HUES48 (cell line): Measurements from ENCODE around the gene STAC2.

Source experiments
- H3K27ac ChIP-seq: one replicate; pipeline ENCODE4 v1.7.0; 2013; ENCODE audit warnings: low read depth, low read length, inconsistent platforms
- H3K27me3 ChIP-seq: 2 replicates; pipeline ENCODE4 v1.6.1; 2013; ENCODE audit warnings: mild to moderate bottlenecking, low read length; ENCODE audit not compliant: control insufficient read depth, insufficient read depth
- H3K36me3 ChIP-seq: 2 replicates; pipeline ENCODE4 v1.6.1; 2013; ENCODE audit warnings: low read length; ENCODE audit not compliant: control insufficient read depth, insufficient read depth
- H3K4me1 ChIP-seq: 2 replicates; pipeline ENCODE4 v1.6.1; 2013; ENCODE audit warnings: mild to moderate bottlenecking, low read length; ENCODE audit not compliant: control insufficient read depth, insufficient read depth
- H3K4me3 ChIP-seq: 2 replicates; pipeline ENCODE4 v1.5.1; 2013; ENCODE audit warnings: mild to moderate bottlenecking, low read depth, low read length
- H3K9ac ChIP-seq: 2 replicates; pipeline ENCODE4 v1.6.1; 2013; ENCODE audit warnings: mild to moderate bottlenecking, low read depth, low read length, moderate library complexity
- H3K9me3 ChIP-seq: 2 replicates; pipeline ENCODE4 v1.6.1; 2013; ENCODE audit warnings: low read length; ENCODE audit not compliant: control insufficient read depth, insufficient read depth

The STAC2 gene

DNA sequence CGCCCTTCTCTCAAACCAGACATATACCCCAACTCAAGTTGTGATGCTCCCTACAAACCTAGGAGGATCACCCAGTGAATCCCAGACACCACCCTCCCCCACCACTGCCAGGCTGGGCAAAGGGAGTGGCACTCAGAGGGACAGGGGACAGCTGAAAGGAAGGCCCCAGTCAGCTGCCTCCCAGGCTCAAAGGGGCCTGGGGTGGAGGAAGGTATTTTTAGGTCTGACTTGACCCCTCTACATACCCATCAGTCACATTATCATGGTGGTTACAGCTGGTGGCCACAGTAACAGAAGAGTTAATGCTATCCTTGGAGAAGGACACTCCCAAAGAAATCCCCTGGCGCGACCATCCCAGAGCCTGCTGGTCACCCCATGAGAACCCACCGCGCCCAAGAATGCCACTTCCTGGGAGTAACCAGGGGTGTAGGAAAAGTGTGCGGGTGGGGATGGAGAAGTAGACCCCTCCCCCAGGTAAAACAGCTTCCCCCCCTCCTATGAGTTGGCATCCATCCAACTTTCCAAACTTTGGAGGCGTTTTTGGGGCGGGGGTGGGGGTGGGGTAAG lies 29.4 kb downstream of the STAC2 start:
- no peaks in the 10 kb centered on the region for H3K9me3 ChIP-seq
- no peak overlapping the region for H3K9ac ChIP-seq
- peak overlapping the region; percentile 81 for H3K4me3 ChIP-seq
- peaks cover 30% of the 10 kb centered on the region for H3K4me1 ChIP-seq
- peaks cover 35% of the 10 kb centered on the region for H3K36me3 ChIP-seq
- no peaks in the 10 kb centered on the region for H3K27me3 ChIP-seq
- H3K27ac ChIP-seq, result no peak overlapping the region

DNA sequence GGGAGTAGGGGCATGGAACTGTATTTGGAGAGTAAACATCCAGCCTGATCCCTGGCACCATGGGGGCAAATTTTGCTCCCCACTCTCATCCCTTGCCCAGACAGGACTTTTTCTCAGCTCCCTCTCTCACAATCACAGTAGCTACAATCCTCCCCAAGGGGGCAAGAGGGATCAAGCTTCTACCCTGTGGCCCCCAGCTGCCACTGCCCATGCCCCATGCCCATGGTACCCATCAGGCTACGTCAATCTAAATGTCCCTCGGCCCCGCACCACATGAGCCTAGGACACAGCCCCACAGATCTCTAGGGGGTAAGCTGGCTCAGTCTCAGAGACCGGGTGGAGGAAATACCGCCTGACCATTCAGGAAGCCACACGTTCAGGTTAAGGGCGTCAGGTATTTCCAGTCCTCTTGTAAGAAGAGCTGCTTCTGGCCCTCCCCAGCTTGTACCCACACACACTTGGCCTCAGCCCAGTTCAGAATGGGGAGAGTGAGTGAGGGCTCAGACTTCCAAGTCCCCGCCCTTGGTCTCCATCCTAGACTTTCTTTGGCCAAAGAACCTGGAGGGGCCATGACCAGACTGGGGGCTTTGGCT lies 30.1 kb downstream of the STAC2 start:
- Histone ChIP-seq H3K9me3 (no peaks in the 10 kb centered on the region), H3K36me3 (peaks cover 34% of the 10 kb centered on the region), H3K4me1 (peaks cover 25% of the 10 kb centered on the region), H3K27me3 (no peaks in the 10 kb centered on the region), H3K9ac (no peak overlapping the region), H3K4me3 (peak overlapping the region; percentile 81; the same call in 1 of the 2 replicates), H3K27ac (no peak overlapping the region)

GRCh38 chr17:39194985-39195524 lies 30.7 kb downstream of the STAC2 start:
- peaks cover 25% of the 10 kb centered on the region for H3K4me1 ChIP-seq
- peaks cover 41% of the 10 kb centered on the region for H3K36me3 ChIP-seq
- peak overlapping the region; percentile 49 for H3K4me3 ChIP-seq

GRCh38 chr17:39194089-39194984 lies 31.4 kb downstream of the STAC2 start:
- H3K4me1 ChIP-seq, result peaks cover 25% of the 10 kb centered on the region
- H3K36me3 ChIP-seq, result peaks cover 42% of the 10 kb centered on the region
- peak overlapping the region; percentile 49 for H3K4me3 ChIP-seq
- H3K27ac ChIP-seq, result peak overlapping the region; percentile 66
- H3K9me3 ChIP-seq, result no peaks in the 10 kb centered on the region
- H3K9ac ChIP-seq, result no peak overlapping the region
- no peaks in the 10 kb centered on the region for H3K27me3 ChIP-seq

More at GRCh38 chr17:39194985-39195524, 30.7 kb downstream of the STAC2 start:
- Histone ChIP-seq H3K9me3 (no peaks in the 10 kb centered on the region), H3K9ac (no peak overlapping the region), H3K27me3 (no peaks in the 10 kb centered on the region), H3K27ac (peak overlapping the region; percentile 66)

DNA sequence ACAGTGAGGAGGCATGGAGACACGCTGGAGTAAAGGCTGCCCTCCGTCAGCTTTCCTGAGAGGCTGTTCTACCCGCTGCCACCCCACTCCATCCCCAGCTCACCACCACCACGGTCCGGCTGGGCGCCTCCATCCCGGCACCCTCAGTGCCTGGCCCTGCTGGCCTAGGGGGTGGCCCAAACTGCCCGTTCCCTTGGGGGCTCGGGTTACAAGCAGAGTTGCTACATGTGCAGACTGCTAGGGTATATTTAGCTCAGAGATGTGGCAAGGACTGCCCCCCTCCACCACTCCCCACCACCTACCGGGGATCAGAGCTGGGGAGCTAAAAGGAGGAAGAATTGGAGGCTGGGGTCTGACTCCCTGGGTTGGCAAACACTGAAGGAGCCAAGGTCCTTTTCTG lies 32.4 kb downstream of the STAC2 start:
- H3K36me3 ChIP-seq, result peaks cover 46% of the 10 kb centered on the region
- H3K4me1 ChIP-seq, result peaks cover 24% of the 10 kb centered on the region
- no peaks in the 10 kb centered on the region for H3K27me3 ChIP-seq
- no peak overlapping the region for H3K9ac ChIP-seq
- H3K9me3 ChIP-seq, result no peaks in the 10 kb centered on the region
- H3K27ac ChIP-seq, result no peak overlapping the region
- no peak overlapping the region for H3K4me3 ChIP-seq

- H3K36me3 ChIP-seq, result peaks cover 50% of the 10 kb centered on the region
Measured at GRCh38 chr17:39192901-39193300, 32.8 kb downstream of the STAC2 start.

GRCh38 chr17:39191750-39192510 lies 33.8 kb downstream of the STAC2 start:
- Histone ChIP-seq H3K9me3 (no peaks in the 10 kb centered on the region), H3K4me1 (peaks cover 18% of the 10 kb centered on the region), H3K36me3 (peaks cover 60% of the 10 kb centered on the region), H3K27me3 (no peaks in the 10 kb centered on the region), H3K4me3 (no peak overlapping the region), H3K27ac (no peak overlapping the region), H3K9ac (no peak overlapping the region)

More at GRCh38 chr17:39192901-39193300, 32.8 kb downstream of the STAC2 start:
- Histone ChIP-seq H3K27ac (no peak overlapping the region), H3K27me3 (no peaks in the 10 kb centered on the region), H3K9ac (no peak overlapping the region), H3K4me3 (no peak overlapping the region), H3K9me3 (no peaks in the 10 kb centered on the region), H3K4me1 (peaks cover 20% of the 10 kb centered on the region)

DNA sequence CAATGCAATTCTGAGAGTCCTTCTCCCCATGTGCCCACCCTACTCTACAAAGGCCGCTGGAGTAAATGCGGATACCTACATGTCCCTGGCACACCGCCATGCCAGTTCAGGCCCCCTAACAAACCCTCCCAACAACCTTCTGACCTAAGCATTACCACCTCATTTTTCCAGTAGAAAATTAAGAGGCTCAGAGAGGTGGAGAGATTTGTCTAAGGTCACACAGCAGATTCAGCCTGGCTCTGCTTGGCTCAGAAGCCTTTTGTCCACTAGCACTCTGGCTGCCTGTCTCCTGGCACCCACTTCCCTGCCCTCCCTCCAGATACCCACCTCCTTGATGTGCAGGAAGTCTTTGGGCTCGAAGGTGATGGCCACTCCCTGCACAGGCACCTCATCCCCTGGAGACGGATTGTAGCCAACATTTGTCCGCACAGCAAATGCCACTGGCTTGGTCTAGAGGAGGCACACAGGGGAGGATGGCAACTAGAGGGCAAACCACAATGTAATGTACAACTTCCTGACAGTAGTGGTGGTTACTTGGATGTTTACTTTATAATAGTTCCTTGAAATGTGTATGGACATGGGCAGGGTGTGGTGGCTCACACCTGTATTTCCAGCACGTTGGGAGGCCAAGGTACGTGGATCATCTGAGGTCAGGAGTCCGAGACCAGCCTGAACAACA lies 38.5 kb downstream of the STAC2 start:
- no peak overlapping the region for H3K4me3 ChIP-seq
- H3K36me3 ChIP-seq, result peaks cover 84% of the 10 kb centered on the region
- H3K9ac ChIP-seq, result no peak overlapping the region

GRCh38 chr17:39186481-39187002 lies 39.2 kb downstream of the STAC2 start:
- Histone ChIP-seq H3K27ac (no peak overlapping the region), H3K9ac (no peak overlapping the region), H3K4me1 (no peaks in the 10 kb centered on the region), H3K9me3 (no peaks in the 10 kb centered on the region), H3K36me3 (peaks cover 79% of the 10 kb centered on the region), H3K27me3 (no peaks in the 10 kb centered on the region), H3K4me3 (no peak overlapping the region)

More for the DNA sequence above, 38.5 kb downstream of the STAC2 start:
- Histone ChIP-seq H3K4me1 (no peaks in the 10 kb centered on the region), H3K27me3 (no peaks in the 10 kb centered on the region), H3K27ac (no peak overlapping the region), H3K9me3 (no peaks in the 10 kb centered on the region)

- Histone ChIP-seq H3K9ac (no peak overlapping the region), H3K9me3 (no peaks in the 10 kb centered on the region), H3K27ac (no peak overlapping the region), H3K4me3 (no peak overlapping the region), H3K36me3 (peaks cover 78% of the 10 kb centered on the region), H3K4me1 (no peaks in the 10 kb centered on the region), H3K27me3 (no peaks in the 10 kb centered on the region)
Measured at GRCh38 chr17:39183720-39184119, 42.0 kb downstream of the STAC2 start.
